Suprapubic skin (tissue), 4 donors: ENCODE measurements around the gene BTC. TPM values are rescaled to one million over a fixed set of nuclear protein-coding genes. Genes with fewer than 3 reads are reported as not detected.

Experiments used
- DNase-seq, 2 donors: peaks; one replicate each; pipeline ENCODE4 v3.0.0-alpha.2; 2019; ENCODE audit warnings: low spot score in 2 of 2
- H3K27ac ChIP-seq: fragments of 200-600 bp; sonication (generic); one replicate; pipeline ENCODE4 v1.5.1; 2019
- H3K27me3 ChIP-seq: fragments of 200-600 bp; sonication (generic); one replicate; pipeline ENCODE4 v1.5.1; 2019
- H3K36me3 ChIP-seq: fragments of 200-600 bp; sonication (generic); one replicate; pipeline ENCODE4 v1.5.1; 2019
- H3K4me1 ChIP-seq: fragments of 200-600 bp; sonication (generic); one replicate; pipeline ENCODE4 v1.5.1; 2019
- H3K4me3 ChIP-seq: fragments of 200-600 bp; sonication (generic); one replicate; pipeline ENCODE4 v1.5.1; 2019; ENCODE audit warnings: mild to moderate bottlenecking
- H3K9me3 ChIP-seq: fragments of 200-600 bp; sonication (generic); one replicate; pipeline ENCODE4 v1.5.1; 2019
- EP300 ChIP-seq: sonication (generic); formaldehyde crosslinking; IDR thresholded peaks from one replicate; pipeline ENCODE4 v1.6.1; 2017; ENCODE audit warnings: antibody characterized with exemption
- POLR2A ChIP-seq, 2 donors: fragments of 450-650 bp; IDR thresholded peaks; one replicate each; pipeline ENCODE4 v1.6.1; 2017; ENCODE audit warnings: antibody characterized with exemption in 2 of 2, mild to moderate bottlenecking in 2 of 2, moderate library complexity in 2 of 2
- POLR2AphosphoS5 ChIP-seq, 3 donors: sonication (generic); formaldehyde crosslinking; IDR thresholded peaks; one replicate each; pipeline ENCODE4 v1.6.1; 2017; ENCODE audit warnings: antibody characterized with exemption in 3 of 3
- WGBS: methylation state at CpG from one replicate; pipeline ENCODE4 v1.1.5; 2018; 5-methylcytosine and 5-hydroxymethylcytosine counted together
- total RNA-seq, 4 donors: library from RNA; depleted of rRNA; stranded (reverse); fragments of >200 nt; gene quantifications; one replicate each; pipeline ENCODE4 v1.1.0, GENCODE V29; 2016
- TF ChIP-seq, protein P1 (sequence below), 2 donors: fragments of 200-600 bp in 1 of 2; fragments of 450-650 bp in 1 of 2; sonication (generic) in 1 of 2; IDR thresholded peaks; one replicate each; pipeline ENCODE4 v1.5.1; 2016 to 2019; ENCODE audit warnings: antibody characterized with exemption in 2 of 2, mild to moderate bottlenecking in 1 of 2, moderate library complexity in 1 of 2

Gene BTC
- total RNA-seq, 4 donors from 2014 or later: 6.5 to 48.1 (median 25.6) TPM

- no peaks in the 10 kb centered on the region for H3K9me3 ChIP-seq
- no peak for TF ChIP-seq EP300
- no peak for TF ChIP-seq POLR2AphosphoS5 (IDR thresholded peaks at IDR 0.05)
- no peak for TF ChIP-seq POLR2A (IDR thresholded peaks at IDR 0.05)
- TF ChIP-seq, protein P1, sequence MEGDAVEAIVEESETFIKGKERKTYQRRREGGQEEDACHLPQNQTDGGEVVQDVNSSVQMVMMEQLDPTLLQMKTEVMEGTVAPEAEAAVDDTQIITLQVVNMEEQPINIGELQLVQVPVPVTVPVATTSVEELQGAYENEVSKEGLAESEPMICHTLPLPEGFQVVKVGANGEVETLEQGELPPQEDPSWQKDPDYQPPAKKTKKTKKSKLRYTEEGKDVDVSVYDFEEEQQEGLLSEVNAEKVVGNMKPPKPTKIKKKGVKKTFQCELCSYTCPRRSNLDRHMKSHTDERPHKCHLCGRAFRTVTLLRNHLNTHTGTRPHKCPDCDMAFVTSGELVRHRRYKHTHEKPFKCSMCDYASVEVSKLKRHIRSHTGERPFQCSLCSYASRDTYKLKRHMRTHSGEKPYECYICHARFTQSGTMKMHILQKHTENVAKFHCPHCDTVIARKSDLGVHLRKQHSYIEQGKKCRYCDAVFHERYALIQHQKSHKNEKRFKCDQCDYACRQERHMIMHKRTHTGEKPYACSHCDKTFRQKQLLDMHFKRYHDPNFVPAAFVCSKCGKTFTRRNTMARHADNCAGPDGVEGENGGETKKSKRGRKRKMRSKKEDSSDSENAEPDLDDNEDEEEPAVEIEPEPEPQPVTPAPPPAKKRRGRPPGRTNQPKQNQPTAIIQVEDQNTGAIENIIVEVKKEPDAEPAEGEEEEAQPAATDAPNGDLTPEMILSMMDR (IDR thresholded peaks at IDR 0.05): no peak
- no peak overlapping the region for H3K4me3 ChIP-seq
- DNase-seq: no peak
- H3K27me3 ChIP-seq: no peaks in the 10 kb centered on the region
- H3K36me3 ChIP-seq: no peaks in the 10 kb centered on the region
- WGBS: 81% methylated on average over 3 of the region's 3 CpGs
- no peaks in the 10 kb centered on the region for H3K4me1 ChIP-seq
- no peak overlapping the region for H3K27ac ChIP-seq
Observed at GRCh38 chr4:74772783-74773182, 21.5 kb downstream of the BTC start.

- WGBS: 76% methylated on average over 2 of the region's 2 CpGs
- Histone ChIP-seq H3K9me3 (no peaks in the 10 kb centered on the region), H3K27ac (no peak overlapping the region), H3K27me3 (no peaks in the 10 kb centered on the region), H3K36me3 (no peaks in the 10 kb centered on the region), H3K4me3 (no peak overlapping the region), H3K4me1 (no peaks in the 10 kb centered on the region)
- DNase-seq: no peak
- no peak for TF ChIP-seq POLR2A (IDR thresholded peaks at IDR 0.05)
- no peak for TF ChIP-seq POLR2AphosphoS5 (IDR thresholded peaks at IDR 0.05)
- no peak for TF ChIP-seq EP300
- TF ChIP-seq, protein P1 (IDR thresholded peaks at IDR 0.05): no peak
Observed at GRCh38 chr4:74772106-74772505, 22.2 kb downstream of the BTC start.

GRCh38 chr4:74770226-74770910 is 24.0 kb downstream of the BTC start:
- Histone ChIP-seq H3K4me3 (no peak overlapping the region), H3K4me1 (no peaks in the 10 kb centered on the region), H3K27ac (no peak overlapping the region), H3K36me3 (no peaks in the 10 kb centered on the region), H3K9me3 (no peaks in the 10 kb centered on the region), H3K27me3 (no peaks in the 10 kb centered on the region)
- WGBS: 79% methylated on average over 4 of the region's 4 CpGs
- no peak for DNase-seq
- TF ChIP-seq, protein P1 (IDR thresholded peaks at IDR 0.05): no peak
- TF ChIP-seq POLR2A (IDR thresholded peaks at IDR 0.05) (no peak), EP300 (no peak), POLR2AphosphoS5 (IDR thresholded peaks at IDR 0.05) (no peak)

DNA sequence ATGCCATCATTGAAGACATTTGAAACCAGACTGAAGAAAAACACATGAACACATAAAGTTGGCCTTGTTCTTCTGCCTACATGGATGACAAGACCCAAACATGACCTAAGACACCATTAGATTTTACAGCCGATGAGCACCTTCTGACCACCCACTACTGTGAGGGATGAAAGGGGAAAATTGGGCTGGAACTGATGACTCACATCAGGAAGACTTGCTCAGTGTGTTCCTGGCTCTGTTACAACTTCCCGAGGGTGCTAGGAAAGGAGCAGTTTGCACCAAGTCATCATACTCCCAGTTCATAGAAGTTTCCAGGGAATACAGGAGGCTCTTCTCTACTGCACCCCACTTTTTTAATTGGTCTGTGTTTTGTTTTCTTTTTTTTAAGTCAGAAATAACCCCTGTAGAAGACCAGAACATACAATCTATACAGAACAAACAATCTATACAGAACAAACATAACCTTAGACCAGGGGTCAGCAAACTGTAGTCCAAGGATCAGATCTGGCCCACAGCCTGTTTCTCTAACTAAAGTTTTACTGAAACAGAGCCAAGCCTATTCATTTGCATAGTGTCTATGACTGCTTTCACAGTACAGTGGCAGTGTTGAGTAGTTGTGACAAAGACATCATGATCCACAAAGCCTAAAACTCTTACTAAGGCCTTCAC is 25.3 kb downstream of the BTC start:
- 26% methylated on average over 2 of the region's 2 CpGs for WGBS
- H3K27me3 ChIP-seq: no peaks in the 10 kb centered on the region
- H3K27ac ChIP-seq: no peak overlapping the region
- DNase-seq: no peak
- no peaks in the 10 kb centered on the region for H3K36me3 ChIP-seq
- no peaks in the 10 kb centered on the region for H3K4me1 ChIP-seq
- TF ChIP-seq EP300 (no peak), POLR2AphosphoS5 (IDR thresholded peaks at IDR 0.05) (no peak), POLR2A (IDR thresholded peaks at IDR 0.05) (no peak)
- TF ChIP-seq, protein P1 (IDR thresholded peaks at IDR 0.05): no peak
- no peaks in the 10 kb centered on the region for H3K9me3 ChIP-seq
- H3K4me3 ChIP-seq: no peak overlapping the region

- no peak overlapping the region for H3K27ac ChIP-seq
- no peaks in the 10 kb centered on the region for H3K36me3 ChIP-seq
- no peaks in the 10 kb centered on the region for H3K9me3 ChIP-seq
- H3K4me3 ChIP-seq: no peak overlapping the region
- TF ChIP-seq, protein P1 (IDR thresholded peaks at IDR 0.05): no peak
- TF ChIP-seq POLR2AphosphoS5 (IDR thresholded peaks at IDR 0.05) (no peak), EP300 (no peak), POLR2A (IDR thresholded peaks at IDR 0.05) (no peak)
- WGBS: 48% methylated on average over 2 of the region's 2 CpGs
- DNase-seq: no peak
- no peaks in the 10 kb centered on the region for H3K27me3 ChIP-seq
- no peaks in the 10 kb centered on the region for H3K4me1 ChIP-seq
Observed at GRCh38 chr4:74764119-74764518, 30.2 kb downstream of the BTC start.
